Measurements from ENCODE around the gene ZNF526.
A peak's percentile ranks its signal among the peaks of the same experiment; 100 is the strongest.

ZNF526 gene

GRCh38 chr19:42253245-42254088, 33.4 kb downstream of the ZNF526 start (continued):
- peak; percentile 56; the same call in 1 of the 2 replicates for TF ChIP-seq ZSCAN4 (tag by site-specific recombination; IDR thresholded peaks at IDR 0.05)
- TF ChIP-seq ZBTB11 (tag by site-specific recombination; conservative IDR thresholded peaks at IDR 0.05; ENCODE audit: low read depth): peak; percentile 64
- TF ChIP-seq ZNF311 (tag by site-specific recombination; IDR thresholded peaks at IDR 0.05; ENCODE audit: borderline replicate concordance): no peak
- TF ChIP-seq TSHZ1 (tag by site-specific recombination; IDR thresholded peaks at IDR 0.05; ENCODE audit: borderline replicate concordance): no peak
- TF ChIP-seq ZNF692 (tag by site-specific recombination; IDR thresholded peaks at IDR 0.05): peak; percentile 56
- no peak for TF ChIP-seq ZNF704 (tag by site-specific recombination; IDR thresholded peaks at IDR 0.05)
- peak; percentile 57; the same call in 1 of the 2 replicates for TF ChIP-seq YY2 (tag by site-specific recombination; IDR thresholded peaks at IDR 0.05)
- no peak for TF ChIP-seq ZNF513 (tag by site-specific recombination; IDR thresholded peaks at IDR 0.05)
- TF ChIP-seq PBX3 (CRISPR knock-in tag; IDR thresholded peaks at IDR 0.05): no peak
- no peak for TF ChIP-seq ZSCAN18 (tag by site-specific recombination; IDR thresholded peaks at IDR 0.05)
- TF ChIP-seq ZNF677 (tag by site-specific recombination; IDR thresholded peaks at IDR 0.05): no peak
- no peak for TF ChIP-seq ZNF146 (tag by site-specific recombination; IDR thresholded peaks at IDR 0.05)
- TF ChIP-seq ZNF510 (tag by site-specific recombination; IDR thresholded peaks at IDR 0.05; ENCODE audit: insufficient replicate concordance): no peak
- TF ChIP-seq ZNF560 (tag by site-specific recombination; IDR thresholded peaks at IDR 0.05; ENCODE audit: borderline replicate concordance): no peak
- TF ChIP-seq SALL2 (tag by site-specific recombination; IDR thresholded peaks at IDR 0.05; ENCODE audit: borderline replicate concordance): no peak
- no peak for TF ChIP-seq ZNF350 (tag by site-specific recombination; IDR thresholded peaks at IDR 0.05)
- no peak; the same call in 1 of the 2 replicates for TF ChIP-seq WT1 (tag by site-specific recombination; IDR thresholded peaks at IDR 0.05)
- TF ChIP-seq ATF2 (tag by site-specific recombination; IDR thresholded peaks at IDR 0.05; ENCODE audit: low read depth): no peak
- TF ChIP-seq ZXDB (tag by site-specific recombination; IDR thresholded peaks at IDR 0.05): peak; percentile 75

All from HEK293 (cell line).